Measurements from ENCODE around the gene PRKCA. TPM values are rescaled to one million over a fixed set of nuclear protein-coding genes. Genes with fewer than 3 reads are reported as not detected.
A peak's percentile ranks its signal among the peaks of the same experiment; 100 is the strongest.

The PRKCA gene
- total and polyA plus RNA-seq, 9 of the 15 experiments (the other 6 are each of a cell fraction or from before 2014, with no cell fraction given): 3.2 to 33.0 (median 17.8) TPM

- TF ChIP-seq KLF16 (IDR thresholded peaks at IDR 0.05) (no peak), MAFF (IDR thresholded peaks at IDR 0.05; ENCODE audit: low read length) (peak; percentile 20; the same call in 1 of the 2 replicates), ZNF592 (IDR thresholded peaks at IDR 0.05) (no peak), PTRF (tag; IDR thresholded peaks at IDR 0.05) (no peak), ZNF551 (CRISPR knock-in tag; IDR thresholded peaks at IDR 0.05) (no peak), ZNF407 (IDR thresholded peaks at IDR 0.05; ENCODE audit: low read depth) (no peak), PHF20 (IDR thresholded peaks at IDR 0.05; ENCODE audit: partially characterized antibody) (no peak), MCM2 (IDR thresholded peaks at IDR 0.05; ENCODE audit: low read depth) (no peak), POLR3A (IDR thresholded peaks at IDR 0.05; ENCODE audit: borderline replicate concordance, extremely low read depth, insufficient read depth, insufficient read length) (no peak), ZNF316 (IDR thresholded peaks at IDR 0.05) (peak; percentile 78), CBFA2T3 (IDR thresholded peaks at IDR 0.05) (peak; percentile 17; the same call in 1 of the 2 replicates)
Observed at GRCh38 chr17:66495035-66495434, 192.6 kb downstream of the PRKCA start (continued).

All from K562 (cell line).